ENCODE measurements around the gene DIP2C. TPM values are rescaled to one million over a fixed set of nuclear protein-coding genes. Genes with fewer than 3 reads are reported as not detected.

The DIP2C gene
- polyA plus RNA-seq, 3 donors = 0.11 TPM; not detected in 2

- H3K27ac Mint-ChIP-seq = no peak overlapping the region
Measured at GRCh38 chr10:656883-657282, 32.6 kb downstream of the DIP2C start.

DNA sequence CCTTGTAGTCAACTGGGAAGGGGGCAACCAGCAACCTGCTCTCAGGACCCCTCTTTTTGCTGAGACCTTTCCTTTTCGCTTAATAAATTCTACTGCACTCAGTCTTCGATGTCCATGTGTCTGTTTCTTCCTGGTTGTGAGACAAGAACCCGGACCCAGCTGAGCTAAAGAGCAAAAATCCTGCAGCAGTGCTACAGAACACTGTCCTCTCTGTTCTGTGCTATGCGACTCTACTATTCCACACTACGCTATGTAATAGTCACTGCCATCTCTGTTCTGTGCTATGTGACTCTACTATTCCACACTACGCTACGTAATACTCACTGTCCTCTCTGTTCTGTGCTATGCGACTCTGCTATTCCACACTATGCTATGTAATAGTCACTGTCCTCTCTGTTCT is 34.3 kb downstream of the DIP2C start:
- no peak for DNase-seq
- Histone ChIP-seq H3K79me2 (ENCODE audit: insufficient read depth, low read length) (no peaks in the 10 kb centered on the region), H3K4me3 (replicated peaks in 1 of 3; ENCODE audit: low read depth in 2 of 3, low read length in 3 of 3) (no peak overlapping the region), H2AFZ (ENCODE audit: insufficient read depth, low read depth, low read length, poor library complexity, severe bottlenecking) (no peak overlapping the region), H4K20me1 (ENCODE audit: insufficient read depth, low read length) (no peaks in the 10 kb centered on the region), H3K9me3 (replicated peaks in 1 of 2; ENCODE audit: control insufficient read depth in 1 of 2, insufficient read depth in 1 of 2, low read length in 2 of 2) (no peaks in the 10 kb centered on the region), H3K27ac (ENCODE audit: low read depth in 1 of 2, low read length in 2 of 2) (no peak overlapping the region), H3K27me3 (ENCODE audit: control insufficient read depth in 2 of 2, insufficient read depth in 2 of 2, low read length in 2 of 2) (no peaks in the 10 kb centered on the region), H3K4me1 (ENCODE audit: control insufficient read depth in 1 of 2, insufficient read depth in 2 of 2, low read length in 2 of 2) (no peaks in the 10 kb centered on the region), H3K4me2 (replicated peaks; ENCODE audit: extremely low read depth, low read length, poor library complexity, severe bottlenecking) (no peak overlapping the region), H3K36me3 (replicated peaks in 1 of 2; ENCODE audit: control insufficient read depth in 1 of 2, insufficient read depth in 2 of 2, low read length in 2 of 2) (no peaks in the 10 kb centered on the region), H3K9ac (ENCODE audit: insufficient read depth, low read length, poor library complexity, severe bottlenecking) (no peak overlapping the region)
- no peak overlapping the region for H3K4me3 Mint-ChIP-seq
- WGBS (ENCODE audit: insufficient coverage) = 88% methylated on average over 5 of the region's 8 CpGs
- no peak overlapping the region for H3K27ac Mint-ChIP-seq
- H3K36me3 Mint-ChIP-seq = no peaks in the 10 kb centered on the region
- peaks cover 2 to 7% (median 5%) of the 10 kb centered on the region in 3 donors for H3K27me3 Mint-ChIP-seq (ENCODE audit: low read depth in 3 of 3)
- H3K4me1 Mint-ChIP-seq = no peaks in the 10 kb centered on the region
- intact Hi-C loops (cut with micrococcal nuclease) = no loop called here
- peaks cover 0 to 2% (median 0%) of the 10 kb centered on the region in 7 donors for H3K9me3 Mint-ChIP-seq
- TF ChIP-seq, protein P1, sequence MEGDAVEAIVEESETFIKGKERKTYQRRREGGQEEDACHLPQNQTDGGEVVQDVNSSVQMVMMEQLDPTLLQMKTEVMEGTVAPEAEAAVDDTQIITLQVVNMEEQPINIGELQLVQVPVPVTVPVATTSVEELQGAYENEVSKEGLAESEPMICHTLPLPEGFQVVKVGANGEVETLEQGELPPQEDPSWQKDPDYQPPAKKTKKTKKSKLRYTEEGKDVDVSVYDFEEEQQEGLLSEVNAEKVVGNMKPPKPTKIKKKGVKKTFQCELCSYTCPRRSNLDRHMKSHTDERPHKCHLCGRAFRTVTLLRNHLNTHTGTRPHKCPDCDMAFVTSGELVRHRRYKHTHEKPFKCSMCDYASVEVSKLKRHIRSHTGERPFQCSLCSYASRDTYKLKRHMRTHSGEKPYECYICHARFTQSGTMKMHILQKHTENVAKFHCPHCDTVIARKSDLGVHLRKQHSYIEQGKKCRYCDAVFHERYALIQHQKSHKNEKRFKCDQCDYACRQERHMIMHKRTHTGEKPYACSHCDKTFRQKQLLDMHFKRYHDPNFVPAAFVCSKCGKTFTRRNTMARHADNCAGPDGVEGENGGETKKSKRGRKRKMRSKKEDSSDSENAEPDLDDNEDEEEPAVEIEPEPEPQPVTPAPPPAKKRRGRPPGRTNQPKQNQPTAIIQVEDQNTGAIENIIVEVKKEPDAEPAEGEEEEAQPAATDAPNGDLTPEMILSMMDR (IDR thresholded peaks at IDR 0.05) = no peak

More at GRCh38 chr10:656883-657282, 32.6 kb downstream of the DIP2C start:
- DNase-seq = no peak
- Histone ChIP-seq H3K4me2 (replicated peaks; ENCODE audit: extremely low read depth, low read length, poor library complexity, severe bottlenecking) (no peak overlapping the region), H3K4me3 (replicated peaks in 1 of 3; ENCODE audit: low read depth in 2 of 3, low read length in 3 of 3) (no peak overlapping the region), H3K4me1 (ENCODE audit: control insufficient read depth in 1 of 2, insufficient read depth in 2 of 2, low read length in 2 of 2) (no peaks in the 10 kb centered on the region), H3K9me3 (replicated peaks in 1 of 2; ENCODE audit: control insufficient read depth in 1 of 2, insufficient read depth in 1 of 2, low read length in 2 of 2) (no peaks in the 10 kb centered on the region), H3K36me3 (replicated peaks in 1 of 2; ENCODE audit: control insufficient read depth in 1 of 2, insufficient read depth in 2 of 2, low read length in 2 of 2) (no peaks in the 10 kb centered on the region), H3K79me2 (ENCODE audit: insufficient read depth, low read length) (no peaks in the 10 kb centered on the region), H2AFZ (ENCODE audit: insufficient read depth, low read depth, low read length, poor library complexity, severe bottlenecking) (no peak overlapping the region), H3K9ac (ENCODE audit: insufficient read depth, low read length, poor library complexity, severe bottlenecking) (no peak overlapping the region), H4K20me1 (ENCODE audit: insufficient read depth, low read length) (no peaks in the 10 kb centered on the region), H3K27me3 (ENCODE audit: control insufficient read depth in 2 of 2, insufficient read depth in 2 of 2, low read length in 2 of 2) (no peaks in the 10 kb centered on the region), H3K27ac (ENCODE audit: low read depth in 1 of 2, low read length in 2 of 2) (no peak overlapping the region)
- TF ChIP-seq, protein P1 (IDR thresholded peaks at IDR 0.05) = no peak
- 64% methylated on average over 3 of the region's 5 CpGs for WGBS (ENCODE audit: insufficient coverage)
- intact Hi-C loops (cut with micrococcal nuclease) = no loop called here
- H3K4me1 Mint-ChIP-seq = no peaks in the 10 kb centered on the region
- H3K4me3 Mint-ChIP-seq = no peak overlapping the region
- peaks cover 8 to 10% (median 9%) of the 10 kb centered on the region in 3 donors for H3K27me3 Mint-ChIP-seq (ENCODE audit: low read depth in 3 of 3)
- H3K36me3 Mint-ChIP-seq = no peaks in the 10 kb centered on the region
- H3K9me3 Mint-ChIP-seq = peaks cover 0 to 2% (median 0%) of the 10 kb centered on the region in 7 donors

Data from CD14-positive monocyte (primary cell).